C1 segment of cervical spinal cord (tissue), 14 donors: Measurements from ENCODE around the gene HSPB2.
"Not testable (repeated sequence)": the region's sequence is repeated elsewhere in the genome, so short reads cannot be mapped to it uniquely, and the experiment has no call there.

ENCODE experiments used
- DNase-seq, 14 donors: peaks; one replicate each; lab custom pipeline; 2025; lab: John Stamatoyannopoulos, UW

Gene HSPB2

GRCh38 chr11:111912535-111912934, at the start of gene HSPB2:
HSPB2 (plus strand) TSS chr11:111912734; CDS start chr11:111912830, 96 bp downstream.
- DNase-seq = peak in 4 of 14 donors; percentile 47 to 68 (median 60)

- DNase-seq = no peak
These were observed 42.4 kb upstream of the HSPB2 start for GRCh38 chr11:111870113-111870512.

- DNase-seq = no peak
These were observed 42.0 kb upstream of the HSPB2 start for GRCh38 chr11:111870522-111870885.

GRCh38 chr11:111870886-111871692, 41.4 kb upstream of the HSPB2 start, which contains the start of gene ALG9:
ALG9 (minus strand) TSS chr11:111871581; CDS start chr11:111871482, 99 bp downstream.
- DNase-seq = peak; percentile 17 to 91 (median 70)

GRCh38 chr11:111871693-111872161, 40.8 kb upstream of the HSPB2 start:
- DNase-seq = peak in 1 of 14 donors; percentile 54

- DNase-seq = no peak
These were observed 34.1 kb upstream of the HSPB2 start for GRCh38 chr11:111878385-111878848.

- peak; percentile 79 to 99 (median 94) for DNase-seq
These were observed 33.5 kb upstream of the HSPB2 start, which contains the start of the genes CFAP68 and FDXACB1 for GRCh38 chr11:111878849-111879636. CFAP68 (plus strand) TSS chr11:111879541; CDS start chr11:111879561, 20 bp downstream. FDXACB1 (minus strand) TSS chr11:111879165; CDS start chr11:111879132, 33 bp downstream.

- DNase-seq = no peak
These were observed 32.9 kb upstream of the HSPB2 start for GRCh38 chr11:111879637-111879960.

GRCh38 chr11:111882202-111882601, 30.3 kb upstream of the HSPB2 start:
- DNase-seq = no peak

- DNase-seq = not testable (repeated sequence)
These were observed 27.5 kb upstream of the HSPB2 start for GRCh38 chr11:111885053-111885452.

GRCh38 chr11:111886032-111886431, 26.5 kb upstream of the HSPB2 start:
- DNase-seq = no peak

- DNase-seq = no peak
These were observed 25.7 kb upstream of the HSPB2 start for GRCh38 chr11:111886844-111887243.

GRCh38 chr11:111905411-111905810, 7.1 kb upstream of the HSPB2 start:
- DNase-seq = peak in 1 of 14 donors; percentile 4

- no peak for DNase-seq
These were observed 5.9 kb upstream of the HSPB2 start for GRCh38 chr11:111906680-111907079.

- peak in 2 of 14 donors; percentile 29 to 31 for DNase-seq
These were observed 3.8 kb upstream of the HSPB2 start for GRCh38 chr11:111908639-111909305.

GRCh38 chr11:111909378-111909777, 3.2 kb upstream of the HSPB2 start:
- peak in 1 of 14 donors; percentile 46 for DNase-seq

- peak in 12 of 14 donors; percentile 41 to 82 (median 74) for DNase-seq
These were observed 1.6 kb upstream of the HSPB2 start for GRCh38 chr11:111910676-111911562.

GRCh38 chr11:111911563-111912401, 752 bp upstream of the HSPB2 start, which contains the start of gene CRYAB:
CRYAB (minus strand) TSS chr11:111911770; CDS start chr11:111911724, 46 bp downstream.
- peak; percentile 43 to 97 (median 91) for DNase-seq
